Omental fat pad (tissue), 4 donors: Measurements from ENCODE around the gene STX18. TPM values are rescaled to one million over a fixed set of nuclear protein-coding genes. Genes with fewer than 3 reads are reported as not detected.

Source experiments
- ATAC-seq: fragments of 150-250 bp; one replicate; pipeline ENCODE4 v1.9.1; 2016; ENCODE audit warnings: mild to moderate bottlenecking, moderate library complexity; ENCODE audit not compliant: low FRiP score
- DNase-seq: peaks from one replicate; pipeline ENCODE4 v3.0.0-alpha.2; 2019; ENCODE audit warnings: low spot score
- total RNA-seq, 4 donors: library from RNA; depleted of rRNA; stranded (reverse); fragments of >200 nt; gene quantifications; one replicate each; pipeline ENCODE4 v1.1.0, GENCODE V29; 2016
- TF ChIP-seq, protein P1 (sequence below), 3 donors: fragments of 450-650 bp; IDR thresholded peaks; one replicate each; pipeline ENCODE4 v1.5.1; 2016 to 2017; ENCODE audit warnings: antibody characterized with exemption in 3 of 3, mild to moderate bottlenecking in 3 of 3, moderate library complexity in 2 of 3

STX18 gene
- total RNA-seq, 4 donors from 2014 or later = 17.7 to 30.1 (median 23.0) TPM

DNA sequence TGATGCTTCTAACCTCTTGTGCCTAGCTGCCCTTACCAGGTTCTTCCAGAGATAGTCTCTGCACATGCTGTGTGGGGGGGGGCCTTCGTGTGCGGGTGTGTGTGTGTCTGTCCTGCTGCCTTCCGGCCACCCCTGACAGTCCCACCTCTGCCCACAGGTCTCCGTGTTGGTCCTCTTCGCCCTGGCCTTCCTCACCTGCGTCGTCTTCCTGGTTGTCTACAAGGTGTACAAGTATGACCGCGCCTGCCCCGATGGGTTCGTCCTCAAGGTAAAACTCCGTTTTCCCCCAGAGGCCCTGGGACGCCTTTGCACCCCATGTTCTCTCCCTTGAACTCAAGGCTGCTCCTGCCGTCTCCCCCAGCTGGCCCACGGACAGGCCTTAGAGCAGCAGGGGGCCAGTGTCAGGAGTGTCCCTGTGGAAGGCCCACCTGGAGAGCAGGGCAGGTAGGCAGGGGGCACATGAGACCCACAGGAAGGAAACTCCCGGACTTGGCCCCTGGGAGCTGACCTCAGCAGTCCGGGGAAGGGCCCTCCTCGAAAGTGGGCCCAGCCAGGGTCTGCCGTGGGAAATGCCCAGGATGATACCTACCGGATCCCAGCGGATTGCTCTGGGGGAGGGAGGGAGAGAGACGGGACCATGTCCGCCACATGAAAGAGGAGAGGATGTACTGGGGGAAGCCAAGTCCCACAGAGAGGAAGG, 132.3 kb downstream of the STX18 start:
- TF ChIP-seq, protein P1, sequence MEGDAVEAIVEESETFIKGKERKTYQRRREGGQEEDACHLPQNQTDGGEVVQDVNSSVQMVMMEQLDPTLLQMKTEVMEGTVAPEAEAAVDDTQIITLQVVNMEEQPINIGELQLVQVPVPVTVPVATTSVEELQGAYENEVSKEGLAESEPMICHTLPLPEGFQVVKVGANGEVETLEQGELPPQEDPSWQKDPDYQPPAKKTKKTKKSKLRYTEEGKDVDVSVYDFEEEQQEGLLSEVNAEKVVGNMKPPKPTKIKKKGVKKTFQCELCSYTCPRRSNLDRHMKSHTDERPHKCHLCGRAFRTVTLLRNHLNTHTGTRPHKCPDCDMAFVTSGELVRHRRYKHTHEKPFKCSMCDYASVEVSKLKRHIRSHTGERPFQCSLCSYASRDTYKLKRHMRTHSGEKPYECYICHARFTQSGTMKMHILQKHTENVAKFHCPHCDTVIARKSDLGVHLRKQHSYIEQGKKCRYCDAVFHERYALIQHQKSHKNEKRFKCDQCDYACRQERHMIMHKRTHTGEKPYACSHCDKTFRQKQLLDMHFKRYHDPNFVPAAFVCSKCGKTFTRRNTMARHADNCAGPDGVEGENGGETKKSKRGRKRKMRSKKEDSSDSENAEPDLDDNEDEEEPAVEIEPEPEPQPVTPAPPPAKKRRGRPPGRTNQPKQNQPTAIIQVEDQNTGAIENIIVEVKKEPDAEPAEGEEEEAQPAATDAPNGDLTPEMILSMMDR (IDR thresholded peaks at IDR 0.05) = no peak
- ATAC-seq (no peak), DNase-seq (no peak)

DNA sequence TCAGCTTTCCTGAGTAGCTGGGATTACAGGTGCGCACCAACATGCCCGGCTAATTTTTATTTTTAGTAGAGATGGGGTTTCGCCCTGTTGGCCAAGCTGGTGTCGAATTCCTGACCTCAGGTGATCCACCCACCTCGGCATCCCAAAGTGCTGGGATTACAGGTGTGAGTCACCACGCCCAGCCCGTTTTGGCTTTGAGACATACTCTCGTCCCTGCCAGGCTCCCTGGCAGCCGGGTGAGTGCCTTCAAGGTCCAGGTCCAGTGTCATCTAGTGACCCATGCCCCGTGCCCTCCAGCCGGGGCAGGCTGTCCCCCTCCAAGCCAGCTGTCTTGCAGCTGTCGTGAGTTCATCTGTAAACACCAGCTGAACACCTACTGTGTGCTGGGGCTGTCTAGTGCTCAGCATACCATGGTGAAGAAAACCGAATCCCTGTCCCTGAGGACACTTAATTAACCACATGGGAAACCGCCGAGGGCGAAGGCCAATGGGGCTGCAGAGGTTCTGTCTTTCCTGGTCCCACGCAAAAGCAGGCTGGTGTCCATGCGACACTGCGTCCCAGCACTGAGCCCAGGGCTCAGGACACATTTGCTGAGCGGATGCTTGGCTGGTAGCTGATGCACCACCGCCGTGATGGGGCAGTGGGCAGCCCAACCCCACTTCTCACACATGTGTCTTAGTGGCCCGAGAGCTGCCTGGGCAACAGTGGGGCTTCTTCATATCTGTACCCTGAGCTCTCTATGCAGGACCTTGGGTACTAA, 133.1 kb downstream of the STX18 start:
- DNase-seq (no peak), ATAC-seq (no peak)
- TF ChIP-seq, protein P1 (IDR thresholded peaks at IDR 0.05) = no peak

DNA sequence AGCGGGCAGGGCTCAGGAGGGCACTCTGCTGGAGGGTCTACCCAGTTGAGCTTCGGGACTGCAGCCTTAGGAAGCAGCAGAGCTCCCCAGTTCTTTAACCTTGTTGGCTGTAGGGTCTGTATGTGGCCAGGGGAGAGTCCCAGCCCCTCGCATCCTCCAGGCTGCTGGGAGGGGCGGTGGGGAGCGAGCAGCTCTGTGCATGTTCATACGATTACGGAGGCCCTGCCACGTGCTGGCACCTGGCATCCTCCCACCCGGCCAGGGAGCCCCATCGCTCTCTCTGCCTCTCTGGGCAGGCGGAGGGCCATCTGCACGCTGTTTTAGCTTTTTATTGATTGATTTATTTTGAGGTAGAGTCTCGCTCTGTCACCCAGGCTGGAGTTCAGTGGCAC, 133.7 kb downstream of the STX18 start:
- ATAC-seq (no peak), DNase-seq (no peak)
- TF ChIP-seq, protein P1 (IDR thresholded peaks at IDR 0.05) = no peak

DNA sequence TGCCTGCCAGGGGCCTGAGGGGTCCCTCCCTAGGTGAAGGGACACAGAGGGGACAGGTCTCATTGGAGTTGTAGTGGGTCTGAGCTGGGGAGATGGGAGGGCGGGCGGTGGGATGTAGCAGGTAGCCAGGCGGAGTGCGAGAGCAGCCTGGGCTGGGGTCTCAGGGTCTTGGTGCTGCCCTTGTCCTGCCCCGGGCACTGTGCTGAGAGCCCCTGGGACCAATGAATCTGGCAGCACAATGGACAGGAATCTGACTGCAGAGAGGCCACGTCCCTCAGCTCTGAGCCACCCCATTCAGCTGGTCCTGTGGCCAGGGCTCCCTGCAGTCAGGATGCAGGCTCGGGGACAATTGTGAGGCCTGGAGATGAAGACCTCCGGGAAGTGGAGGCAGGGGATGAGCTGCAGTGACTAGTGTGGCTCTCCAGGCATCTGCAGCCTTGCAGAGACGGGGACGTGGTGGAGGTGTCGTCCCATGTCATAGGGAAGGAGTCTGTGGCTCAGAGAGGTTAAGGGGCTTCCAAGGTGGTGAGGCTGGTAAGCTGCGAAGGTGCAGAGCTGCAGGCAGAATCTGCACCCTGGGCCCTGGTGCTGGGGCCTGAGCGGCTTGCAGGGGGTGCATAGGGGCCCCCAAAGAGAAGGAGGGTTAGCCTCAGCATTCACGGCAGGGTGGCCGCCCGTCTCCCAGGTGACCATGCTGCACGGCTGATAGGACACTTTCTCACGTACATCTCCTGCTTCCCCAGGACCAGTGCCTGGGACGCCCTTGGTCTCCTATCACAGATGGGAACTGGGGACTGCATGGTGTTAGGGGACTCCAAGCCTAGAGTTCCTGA, 134.3 kb downstream of the STX18 start:
- no peak for ATAC-seq
- DNase-seq = no peak
- TF ChIP-seq, protein P1 (IDR thresholded peaks at IDR 0.05) = no peak

DNA sequence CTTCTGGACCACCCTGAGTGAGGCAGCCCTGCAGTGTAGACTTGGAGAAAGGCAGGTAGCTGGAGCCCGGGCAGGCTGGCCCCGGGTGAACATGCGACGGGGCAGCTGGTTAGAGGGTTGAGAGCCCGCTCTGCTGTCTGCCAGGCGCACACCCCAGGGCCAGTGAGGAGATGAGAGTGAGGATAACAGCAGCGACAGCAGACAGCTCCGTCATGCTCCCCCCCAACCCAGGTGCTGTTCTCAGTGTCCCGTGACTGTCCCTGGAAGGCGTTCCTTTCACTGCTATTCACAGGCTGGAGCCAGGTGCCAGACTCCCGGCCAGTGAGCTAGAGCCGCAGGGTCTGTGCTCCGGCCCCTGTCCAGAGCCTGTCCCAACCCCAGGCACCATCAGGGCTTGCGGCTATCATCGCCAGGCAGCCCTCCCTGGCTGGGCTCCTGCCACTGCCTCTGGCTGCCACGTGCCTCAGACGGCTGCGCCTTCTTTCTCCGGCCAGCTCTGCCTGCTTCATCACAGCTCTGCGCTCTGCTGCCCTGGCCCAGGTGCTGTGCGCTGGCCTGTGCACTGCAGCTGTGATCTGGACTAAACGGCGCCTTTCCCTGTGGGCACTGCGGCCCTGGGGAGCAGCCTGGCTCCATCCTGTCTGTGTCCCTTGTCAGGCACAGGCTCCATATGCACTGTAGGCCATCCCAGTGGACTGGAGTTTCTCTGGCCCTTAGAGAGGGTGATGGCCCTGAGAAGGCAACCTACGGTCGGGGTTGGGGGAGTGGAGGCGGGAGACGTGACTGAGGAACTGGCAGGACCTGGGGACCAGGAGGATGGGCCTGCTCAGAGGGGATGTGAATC, 135.2 kb downstream of the STX18 start:
- ATAC-seq (no peak), DNase-seq (no peak)
- TF ChIP-seq, protein P1 (IDR thresholded peaks at IDR 0.05) = no peak

DNA sequence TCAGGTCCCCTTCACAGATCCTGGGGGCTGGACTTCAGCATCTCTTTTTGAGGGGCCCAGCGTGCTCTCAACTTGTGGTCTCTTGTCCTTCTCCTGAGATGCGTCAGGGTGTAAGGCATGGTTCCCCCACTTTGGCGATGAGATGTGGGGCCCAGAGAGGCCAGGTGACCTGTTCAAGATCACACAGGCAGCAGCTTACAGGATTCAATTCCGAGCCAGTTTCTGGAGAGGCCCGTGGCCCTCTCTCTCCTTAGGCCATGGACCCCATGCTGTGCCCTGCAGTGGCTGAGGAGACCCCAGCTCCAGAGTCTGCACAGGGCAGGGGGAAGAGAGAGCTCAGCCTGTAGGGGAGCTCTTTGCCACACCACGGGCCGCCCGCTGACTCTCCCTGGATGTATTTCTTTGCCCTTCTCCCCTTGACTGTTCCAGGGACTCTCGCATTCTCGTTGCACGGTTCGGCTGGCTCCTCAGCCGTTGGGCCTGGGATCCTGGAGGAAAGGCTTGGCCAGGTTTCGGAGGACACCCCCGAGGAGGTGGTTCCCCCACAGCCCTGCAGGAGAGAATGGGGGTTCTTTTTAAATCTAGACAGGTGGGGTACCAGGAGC, 136.4 kb downstream of the STX18 start:
- no peak for DNase-seq
- TF ChIP-seq, protein P1 (IDR thresholded peaks at IDR 0.05) = no peak
- no peak for ATAC-seq
